ENCODE measurements around the gene EFCAB5. TPM values are rescaled to one million over a fixed set of nuclear protein-coding genes. Genes with fewer than 3 reads are reported as not detected.
"Not testable (repeated sequence)": the region's sequence is repeated elsewhere in the genome, so short reads cannot be mapped to it uniquely, and the experiment has no call there.

The EFCAB5 gene
- total RNA-seq, 6 experiments from 2014 or later = 0.27 to 0.94 (median 0.64) TPM

DNA sequence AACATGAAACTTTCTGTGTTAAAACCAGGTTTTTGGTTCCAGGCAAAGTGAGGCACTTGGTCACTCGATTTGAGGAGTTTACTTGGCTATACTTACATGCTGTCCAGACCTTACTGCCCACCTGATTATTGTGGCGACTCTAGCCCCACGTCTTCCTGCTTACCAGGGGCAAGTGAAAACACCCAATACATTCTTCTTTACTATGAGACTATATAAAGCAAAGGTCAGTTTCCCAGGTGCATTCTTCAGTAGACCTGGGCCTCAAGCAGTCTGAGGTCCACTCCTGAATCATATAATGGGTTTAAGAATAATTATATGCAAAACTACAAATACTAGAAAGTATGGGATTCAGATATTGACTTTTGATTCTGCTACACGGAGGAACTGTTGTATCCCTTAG, 86.2 kb downstream of the EFCAB5 start:
- no peak for TF ChIP-seq CTCF (IDR thresholded peaks at IDR 0.05)
- Mint-ChIP-seq H3K27ac (no peak overlapping the region), H3K36me3 (ENCODE audit: low read depth) (no peaks in the 10 kb centered on the region), H3K4me1 (ENCODE audit: low read depth) (no peaks in the 10 kb centered on the region), H3K4me3 (no peak overlapping the region), H3K9me3 (no peaks in the 10 kb centered on the region), H3K27me3 (ENCODE audit: insufficient read depth) (peaks cover 2% of the 10 kb centered on the region)
- no peak for DNase-seq

GRCh38 chr17:30031214-30031869, 89.9 kb downstream of the EFCAB5 start:
- no peak overlapping the region for H3K4me3 Mint-ChIP-seq
- H3K27me3 Mint-ChIP-seq (ENCODE audit: insufficient read depth) = peaks cover 2% of the 10 kb centered on the region
- TF ChIP-seq CTCF (IDR thresholded peaks at IDR 0.05) = no peak
- DNase-seq = no peak
- H3K4me1 Mint-ChIP-seq (ENCODE audit: low read depth) = no peaks in the 10 kb centered on the region
- H3K36me3 Mint-ChIP-seq (ENCODE audit: low read depth) = no peaks in the 10 kb centered on the region
- no peak overlapping the region for H3K27ac Mint-ChIP-seq
- no peaks in the 10 kb centered on the region for H3K9me3 Mint-ChIP-seq

DNA sequence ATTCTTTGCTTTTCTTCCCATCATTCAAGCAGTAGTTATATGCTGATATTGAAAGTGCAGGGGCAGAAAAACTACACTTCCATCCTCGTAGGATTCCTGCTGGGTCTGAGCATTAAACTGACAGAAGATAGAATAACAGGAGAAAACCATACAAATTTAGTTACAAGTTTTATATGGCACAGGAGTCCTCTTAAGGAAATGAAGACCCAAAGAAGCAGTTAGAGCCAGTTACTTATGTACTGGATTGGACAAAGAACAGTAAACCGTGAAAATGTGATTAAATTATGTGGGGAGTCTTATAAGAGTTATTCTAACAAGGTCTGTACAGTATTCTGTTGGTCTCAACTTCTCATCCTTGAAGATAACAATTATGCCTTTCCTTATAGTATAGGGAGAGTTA, 93.9 kb downstream of the EFCAB5 start:
- Mint-ChIP-seq H3K36me3 (ENCODE audit: low read depth) (peaks cover 12% of the 10 kb centered on the region), H3K27me3 (ENCODE audit: insufficient read depth) (peaks cover 2% of the 10 kb centered on the region), H3K9me3 (no peaks in the 10 kb centered on the region), H3K4me3 (no peak overlapping the region), H3K27ac (no peak overlapping the region), H3K4me1 (ENCODE audit: low read depth) (peaks cover 3% of the 10 kb centered on the region)
- no peak for DNase-seq
- TF ChIP-seq CTCF (IDR thresholded peaks at IDR 0.05) = no peak

GRCh38 chr17:30040719-30041518, 99.5 kb downstream of the EFCAB5 start:
- not testable (repeated sequence) for H3K27me3 Mint-ChIP-seq (ENCODE audit: insufficient read depth); DNase-seq; H3K27ac Mint-ChIP-seq; H3K4me3 Mint-ChIP-seq; H3K9me3 Mint-ChIP-seq
- Mint-ChIP-seq H3K4me1 (ENCODE audit: low read depth) (peaks cover 16% of the 10 kb centered on the region), H3K36me3 (ENCODE audit: low read depth) (peaks cover 23% of the 10 kb centered on the region)

- H3K27ac Mint-ChIP-seq = no peak overlapping the region
- H3K27me3 Mint-ChIP-seq (ENCODE audit: insufficient read depth) = peaks cover 2% of the 10 kb centered on the region
- no peak for DNase-seq
- TF ChIP-seq CTCF (IDR thresholded peaks at IDR 0.05) = no peak
- peaks cover 16% of the 10 kb centered on the region for H3K4me1 Mint-ChIP-seq (ENCODE audit: low read depth)
- no peak overlapping the region for H3K4me3 Mint-ChIP-seq
- peaks cover 10% of the 10 kb centered on the region for H3K9me3 Mint-ChIP-seq
- peaks cover 23% of the 10 kb centered on the region for H3K36me3 Mint-ChIP-seq (ENCODE audit: low read depth)
Observed at GRCh38 chr17:30041551-30041950, 100.1 kb downstream of the EFCAB5 start.

DNA sequence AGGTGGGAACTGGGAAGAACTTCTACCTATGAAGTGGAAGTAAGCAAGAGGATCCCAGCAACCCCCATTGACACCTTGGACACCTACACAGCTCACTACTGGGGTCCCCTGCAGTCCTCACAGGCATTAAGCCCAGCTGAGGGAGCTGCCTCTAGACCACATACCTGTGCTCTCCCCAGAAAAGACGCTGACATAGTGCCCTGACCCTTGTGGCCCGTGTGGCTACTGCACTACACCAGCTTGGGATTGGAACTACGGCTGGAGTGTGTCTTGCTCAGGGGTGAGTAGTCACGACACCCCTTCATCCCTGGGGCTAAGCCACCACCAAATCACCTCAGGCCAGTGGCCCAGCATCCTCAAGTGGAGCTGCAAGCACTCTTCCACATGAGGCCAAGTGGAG, 120.9 kb downstream of the EFCAB5 start:
- no peak for DNase-seq

More for the DNA sequence above, 120.9 kb downstream of the EFCAB5 start:
- H3K4me3 Mint-ChIP-seq = no peak overlapping the region
- no peak for TF ChIP-seq CTCF (IDR thresholded peaks at IDR 0.05)
- H3K27ac Mint-ChIP-seq = no peak overlapping the region
- H3K27me3 Mint-ChIP-seq (ENCODE audit: insufficient read depth) = peaks cover 27% of the 10 kb centered on the region
- no peaks in the 10 kb centered on the region for H3K4me1 Mint-ChIP-seq (ENCODE audit: low read depth)
- H3K36me3 Mint-ChIP-seq (ENCODE audit: low read depth) = peaks cover 19% of the 10 kb centered on the region
- H3K9me3 Mint-ChIP-seq = peaks cover 25% of the 10 kb centered on the region

Data from HFFc6 (cell line).